ENCODE measurements around the gene GLRA3.

Gene GLRA3

GRCh38 chr4:174713821-174714220 lies 115.2 kb downstream of the GLRA3 start:
- no peaks in the 10 kb centered on the region for H3K79me2 ChIP-seq
- no peak overlapping the region for H3K9ac ChIP-seq
- no peak overlapping the region for H3K4me2 ChIP-seq (ENCODE audit: low read length)
- no peak overlapping the region for H2AFZ ChIP-seq
- H3K4me3 ChIP-seq (ENCODE audit: low read depth, low read length) = no peak overlapping the region
- H3K36me3 ChIP-seq (ENCODE audit: control insufficient read depth, insufficient read depth, low read length) = no peaks in the 10 kb centered on the region
- H3K27ac ChIP-seq = no peak overlapping the region
- H3K27me3 ChIP-seq (ENCODE audit: control insufficient read depth, insufficient read depth, low read length) = no peaks in the 10 kb centered on the region
- no peaks in the 10 kb centered on the region for H3K9me3 ChIP-seq (ENCODE audit: control insufficient read depth, low read length)
- no peaks in the 10 kb centered on the region for H3K4me1 ChIP-seq
- no peak for TF ChIP-seq CTCF (IDR thresholded peaks at IDR 0.05)

- Histone ChIP-seq H3K9ac (no peak overlapping the region), H3K4me2 (ENCODE audit: low read length) (no peak overlapping the region), H3K27me3 (ENCODE audit: control insufficient read depth, insufficient read depth, low read length) (no peaks in the 10 kb centered on the region), H3K9me3 (ENCODE audit: control insufficient read depth, low read length) (no peaks in the 10 kb centered on the region), H3K36me3 (ENCODE audit: control insufficient read depth, insufficient read depth, low read length) (no peaks in the 10 kb centered on the region), H3K79me2 (no peaks in the 10 kb centered on the region), H2AFZ (no peak overlapping the region), H3K4me1 (no peaks in the 10 kb centered on the region), H3K4me3 (ENCODE audit: low read depth, low read length) (no peak overlapping the region), H3K27ac (no peak overlapping the region)
- TF ChIP-seq CTCF (IDR thresholded peaks at IDR 0.05) = no peak
These were observed 115.9 kb downstream of the GLRA3 start for GRCh38 chr4:174713181-174713580.

- no peak overlapping the region for H3K4me2 ChIP-seq (ENCODE audit: low read length)
- no peak overlapping the region for H3K27ac ChIP-seq
- no peaks in the 10 kb centered on the region for H3K4me1 ChIP-seq
- no peaks in the 10 kb centered on the region for H3K27me3 ChIP-seq (ENCODE audit: control insufficient read depth, insufficient read depth, low read length)
- no peak overlapping the region for H2AFZ ChIP-seq
- H3K79me2 ChIP-seq = no peaks in the 10 kb centered on the region
- H3K9me3 ChIP-seq (ENCODE audit: control insufficient read depth, low read length) = no peaks in the 10 kb centered on the region
- TF ChIP-seq CTCF (IDR thresholded peaks at IDR 0.05) = no peak
- no peaks in the 10 kb centered on the region for H3K36me3 ChIP-seq (ENCODE audit: control insufficient read depth, insufficient read depth, low read length)
- no peak overlapping the region for H3K4me3 ChIP-seq (ENCODE audit: low read depth, low read length)
- no peak overlapping the region for H3K9ac ChIP-seq
These were observed 119.5 kb downstream of the GLRA3 start for GRCh38 chr4:174709526-174709925.

GRCh38 chr4:174708381-174708780 lies 120.7 kb downstream of the GLRA3 start:
- no peaks in the 10 kb centered on the region for H3K79me2 ChIP-seq
- H3K36me3 ChIP-seq (ENCODE audit: control insufficient read depth, insufficient read depth, low read length) = no peaks in the 10 kb centered on the region
- no peak for TF ChIP-seq CTCF (IDR thresholded peaks at IDR 0.05)

GRCh38 chr4:174707902-174708301 lies 121.1 kb downstream of the GLRA3 start:
- H3K9ac ChIP-seq = no peak overlapping the region
- H3K9me3 ChIP-seq (ENCODE audit: control insufficient read depth, low read length) = no peaks in the 10 kb centered on the region
- no peaks in the 10 kb centered on the region for H3K36me3 ChIP-seq (ENCODE audit: control insufficient read depth, insufficient read depth, low read length)
- H3K79me2 ChIP-seq = no peaks in the 10 kb centered on the region
- no peak overlapping the region for H2AFZ ChIP-seq
- no peak overlapping the region for H3K4me3 ChIP-seq (ENCODE audit: low read depth, low read length)
- no peaks in the 10 kb centered on the region for H3K4me1 ChIP-seq
- H3K27me3 ChIP-seq (ENCODE audit: control insufficient read depth, insufficient read depth, low read length) = no peaks in the 10 kb centered on the region
- no peak overlapping the region for H3K27ac ChIP-seq
- no peak overlapping the region for H3K4me2 ChIP-seq (ENCODE audit: low read length)
- no peak for TF ChIP-seq CTCF (IDR thresholded peaks at IDR 0.05)

More at GRCh38 chr4:174708381-174708780, 120.7 kb downstream of the GLRA3 start:
- no peak overlapping the region for H3K4me3 ChIP-seq (ENCODE audit: low read depth, low read length)
- no peaks in the 10 kb centered on the region for H3K9me3 ChIP-seq (ENCODE audit: control insufficient read depth, low read length)
- no peaks in the 10 kb centered on the region for H3K27me3 ChIP-seq (ENCODE audit: control insufficient read depth, insufficient read depth, low read length)
- no peak overlapping the region for H3K4me2 ChIP-seq (ENCODE audit: low read length)
- H2AFZ ChIP-seq = no peak overlapping the region
- no peak overlapping the region for H3K27ac ChIP-seq
- no peak overlapping the region for H3K9ac ChIP-seq
- H3K4me1 ChIP-seq = no peaks in the 10 kb centered on the region

Measured in parathyroid adenoma (tissue), 2 donors.